Ovary (tissue), 3 donors: Measurements from ENCODE around the gene CRTAC1.

Source experiments
- CTCF ChIP-seq, 3 donors: fragments of 450-650 bp in 2 of 3; fragments of 200-600 bp in 1 of 3; IDR thresholded peaks; one replicate each; pipeline versions ENCODE4 v1.5.1 to v1.8.0; 2016 to 2022; ENCODE audit warnings: antibody characterized with exemption in 3 of 3, mild to moderate bottlenecking in 1 of 3
- EP300 ChIP-seq: sonication (generic); formaldehyde crosslinking; IDR thresholded peaks from one replicate; pipeline ENCODE4 v1.6.1; 2017; ENCODE audit warnings: antibody characterized with exemption
- donor health status: DM: no; HTN: no; CAD: no.

DNA sequence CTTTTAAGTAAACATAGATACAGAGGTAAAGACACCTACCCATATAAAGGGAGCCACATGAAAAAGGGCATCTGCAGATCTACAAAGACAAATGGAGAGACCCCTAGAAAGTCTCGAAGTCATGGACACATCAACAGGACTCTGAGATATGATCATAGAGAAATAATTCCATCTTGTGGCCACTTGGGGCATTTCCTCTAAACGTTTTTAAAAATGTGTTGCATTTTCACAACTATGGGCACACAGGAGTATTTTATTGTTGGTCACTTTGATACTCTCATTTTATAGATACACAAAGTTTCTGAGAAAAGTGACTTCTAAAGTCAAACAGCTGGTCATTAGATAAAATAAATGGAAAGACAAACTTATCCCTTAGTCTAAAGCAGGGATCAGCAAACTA is 87.1 kb downstream of the CRTAC1 start:
- TF ChIP-seq CTCF (IDR thresholded peaks at IDR 0.05) (no peak), EP300 (no peak)
